PFSK-1 (cell line): ENCODE measurements around the gene RGS10.

ENCODE experiments used
- FOXP2 ChIP-seq: optimal IDR thresholded peaks from 2 replicates; pipeline ENCODE3; 2011; ENCODE audit warnings: borderline replicate concordance, control low read depth, inconsistent platforms; ENCODE audit not compliant: insufficient read depth; ENCODE audit errors: extremely low read length, extremely low read depth
- POLR2AphosphoS5 ChIP-seq: IDR thresholded peaks from 2 replicates; pipeline ENCODE4 v1.6.1; 2012; ENCODE audit warnings: low read depth, mild to moderate bottlenecking, control low read depth, low read length, moderate library complexity
- SIN3A ChIP-seq: IDR thresholded peaks from 2 replicates; pipeline ENCODE4 v1.6.1; 2012; ENCODE audit warnings: mild to moderate bottlenecking, low read length, moderate library complexity, borderline replicate concordance; ENCODE audit not compliant: insufficient read depth
- TAF1 ChIP-seq: IDR thresholded peaks from 2 replicates; pipeline ENCODE4 v1.6.1; 2012; ENCODE audit warnings: low read length, control low read depth, borderline replicate concordance; ENCODE audit not compliant: insufficient read depth
- TF ChIP-seq, protein P1 (sequence below), 2 experiments: IDR thresholded peaks; 2 replicates each; pipeline versions ENCODE4 v1.6.1 to v1.8.0; 2011 to 2012; ENCODE audit warnings: low read depth in 2 of 2, low read length in 2 of 2, control low read depth in 1 of 2, inconsistent platforms in 1 of 2, mild to moderate bottlenecking in 1 of 2, moderate library complexity in 1 of 2; ENCODE audit not compliant: insufficient read depth in 1 of 2

RGS10 gene

DNA sequence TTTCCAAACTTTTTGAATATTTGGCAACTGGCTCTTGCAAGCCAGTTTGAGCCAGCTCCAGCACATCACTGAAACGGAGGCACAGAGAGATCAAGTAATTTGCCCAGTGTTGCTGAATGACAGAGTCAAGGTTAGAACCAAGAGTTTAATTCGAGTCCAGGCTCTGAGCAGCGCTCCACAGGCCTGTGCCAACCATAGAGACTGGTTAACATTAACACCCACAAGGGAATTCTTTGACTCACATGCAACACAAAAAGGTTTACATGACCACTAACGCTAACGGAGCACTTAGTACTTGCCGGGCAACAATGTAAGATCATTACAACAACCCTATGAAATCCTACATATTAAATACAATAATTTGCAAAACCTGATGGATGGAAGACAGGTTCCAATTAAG, 1.5 kb downstream of the RGS10 start:
- TF ChIP-seq, protein P1, sequence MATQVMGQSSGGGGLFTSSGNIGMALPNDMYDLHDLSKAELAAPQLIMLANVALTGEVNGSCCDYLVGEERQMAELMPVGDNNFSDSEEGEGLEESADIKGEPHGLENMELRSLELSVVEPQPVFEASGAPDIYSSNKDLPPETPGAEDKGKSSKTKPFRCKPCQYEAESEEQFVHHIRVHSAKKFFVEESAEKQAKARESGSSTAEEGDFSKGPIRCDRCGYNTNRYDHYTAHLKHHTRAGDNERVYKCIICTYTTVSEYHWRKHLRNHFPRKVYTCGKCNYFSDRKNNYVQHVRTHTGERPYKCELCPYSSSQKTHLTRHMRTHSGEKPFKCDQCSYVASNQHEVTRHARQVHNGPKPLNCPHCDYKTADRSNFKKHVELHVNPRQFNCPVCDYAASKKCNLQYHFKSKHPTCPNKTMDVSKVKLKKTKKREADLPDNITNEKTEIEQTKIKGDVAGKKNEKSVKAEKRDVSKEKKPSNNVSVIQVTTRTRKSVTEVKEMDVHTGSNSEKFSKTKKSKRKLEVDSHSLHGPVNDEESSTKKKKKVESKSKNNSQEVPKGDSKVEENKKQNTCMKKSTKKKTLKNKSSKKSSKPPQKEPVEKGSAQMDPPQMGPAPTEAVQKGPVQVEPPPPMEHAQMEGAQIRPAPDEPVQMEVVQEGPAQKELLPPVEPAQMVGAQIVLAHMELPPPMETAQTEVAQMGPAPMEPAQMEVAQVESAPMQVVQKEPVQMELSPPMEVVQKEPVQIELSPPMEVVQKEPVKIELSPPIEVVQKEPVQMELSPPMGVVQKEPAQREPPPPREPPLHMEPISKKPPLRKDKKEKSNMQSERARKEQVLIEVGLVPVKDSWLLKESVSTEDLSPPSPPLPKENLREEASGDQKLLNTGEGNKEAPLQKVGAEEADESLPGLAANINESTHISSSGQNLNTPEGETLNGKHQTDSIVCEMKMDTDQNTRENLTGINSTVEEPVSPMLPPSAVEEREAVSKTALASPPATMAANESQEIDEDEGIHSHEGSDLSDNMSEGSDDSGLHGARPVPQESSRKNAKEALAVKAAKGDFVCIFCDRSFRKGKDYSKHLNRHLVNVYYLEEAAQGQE (IDR thresholded peaks at IDR 0.05; ENCODE audit: insufficient read depth in 1 of 2, low read depth in 2 of 2, low read length in 2 of 2), result no peak
- TF ChIP-seq TAF1 (no peak), SIN3A (no peak), FOXP2 (no peak), POLR2AphosphoS5 (no peak)

DNA sequence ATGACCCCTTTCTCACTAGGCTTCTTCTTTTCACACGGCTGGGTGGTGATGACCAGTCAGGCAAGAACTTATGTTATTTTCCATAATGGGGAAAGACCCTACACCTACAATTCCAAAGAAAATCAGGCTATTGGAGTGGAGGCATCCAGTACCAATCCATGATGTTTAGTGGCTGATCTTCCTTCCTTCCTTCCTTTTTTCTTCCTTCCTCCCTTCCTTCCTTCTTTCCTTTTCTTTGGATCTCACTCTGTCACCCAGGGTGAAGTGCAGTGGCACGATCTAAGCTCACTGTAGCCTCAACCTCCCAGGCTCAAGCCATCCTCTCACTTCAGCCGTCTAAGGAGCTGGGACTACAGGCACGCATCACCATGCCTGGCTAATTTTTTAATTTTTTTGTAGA, 2.5 kb downstream of the RGS10 start:
- TF ChIP-seq POLR2AphosphoS5 (no peak), SIN3A (no peak), TAF1 (no peak), FOXP2 (no peak)
- TF ChIP-seq, protein P1 (IDR thresholded peaks at IDR 0.05; ENCODE audit: insufficient read depth in 1 of 2, low read depth in 2 of 2, low read length in 2 of 2), result no peak

DNA sequence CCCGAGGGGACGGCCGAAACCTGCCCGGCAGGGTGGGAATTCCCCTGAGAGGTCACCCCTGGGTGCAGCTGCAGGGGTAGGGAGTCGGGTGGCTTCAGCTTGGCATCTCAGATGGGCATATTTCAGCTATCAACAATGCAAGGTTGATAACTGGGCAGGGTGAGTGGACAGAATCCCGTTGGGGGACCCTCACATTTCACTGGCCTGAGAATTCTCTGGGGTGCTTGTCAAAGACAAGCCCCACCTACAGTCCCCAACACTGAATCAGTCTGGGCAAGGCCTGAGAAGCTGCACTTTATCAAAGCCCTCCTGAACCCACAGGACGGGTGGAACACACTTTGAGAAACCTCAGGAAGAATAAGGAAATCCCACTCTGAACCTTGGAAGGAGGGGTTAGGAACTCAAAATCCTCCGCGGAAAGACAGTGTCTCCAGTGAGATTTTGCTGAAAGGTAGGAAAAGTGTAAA, 3.1 kb downstream of the RGS10 start:
- TF ChIP-seq FOXP2 (no peak), TAF1 (no peak), SIN3A (no peak), POLR2AphosphoS5 (no peak)
- TF ChIP-seq, protein P1 (IDR thresholded peaks at IDR 0.05; ENCODE audit: insufficient read depth in 1 of 2, low read depth in 2 of 2, low read length in 2 of 2), result no peak

DNA sequence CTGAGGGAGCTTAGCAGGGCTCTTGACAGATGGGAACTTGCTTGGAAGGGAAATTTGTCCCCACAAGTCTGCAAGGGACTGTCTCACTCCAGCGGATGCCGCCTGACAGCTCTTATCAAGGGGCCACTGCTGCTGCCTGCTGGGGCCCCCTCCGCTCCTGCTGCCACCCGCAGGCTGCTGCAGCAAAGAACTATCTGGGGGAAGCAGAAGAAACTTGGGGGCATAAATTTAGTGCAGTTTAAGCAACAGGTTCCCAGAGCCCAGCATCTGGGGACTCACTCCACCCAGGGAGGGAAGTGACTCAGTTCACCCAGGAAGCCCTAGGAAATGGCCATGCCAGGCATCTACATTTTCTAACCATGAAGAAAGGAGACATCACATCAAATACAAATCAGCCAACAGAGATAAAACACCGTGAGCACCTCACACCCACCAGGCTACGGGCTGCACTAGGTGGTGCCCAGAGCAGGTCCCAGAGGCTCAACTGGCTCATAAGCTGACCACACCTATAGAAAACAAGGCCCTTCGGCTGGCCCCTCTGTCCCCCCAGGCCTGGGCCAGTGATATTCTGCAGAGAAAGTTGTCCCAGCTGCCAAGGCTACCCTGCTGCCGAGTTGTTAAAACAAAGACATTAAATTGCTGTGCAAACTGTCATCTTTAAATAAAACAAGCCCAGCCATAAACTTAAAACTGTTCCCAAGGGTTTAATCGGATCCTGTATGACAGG, 3.7 kb downstream of the RGS10 start:
- no peak for TF ChIP-seq TAF1
- TF ChIP-seq SIN3A, result no peak
- TF ChIP-seq FOXP2, result no peak

DNA sequence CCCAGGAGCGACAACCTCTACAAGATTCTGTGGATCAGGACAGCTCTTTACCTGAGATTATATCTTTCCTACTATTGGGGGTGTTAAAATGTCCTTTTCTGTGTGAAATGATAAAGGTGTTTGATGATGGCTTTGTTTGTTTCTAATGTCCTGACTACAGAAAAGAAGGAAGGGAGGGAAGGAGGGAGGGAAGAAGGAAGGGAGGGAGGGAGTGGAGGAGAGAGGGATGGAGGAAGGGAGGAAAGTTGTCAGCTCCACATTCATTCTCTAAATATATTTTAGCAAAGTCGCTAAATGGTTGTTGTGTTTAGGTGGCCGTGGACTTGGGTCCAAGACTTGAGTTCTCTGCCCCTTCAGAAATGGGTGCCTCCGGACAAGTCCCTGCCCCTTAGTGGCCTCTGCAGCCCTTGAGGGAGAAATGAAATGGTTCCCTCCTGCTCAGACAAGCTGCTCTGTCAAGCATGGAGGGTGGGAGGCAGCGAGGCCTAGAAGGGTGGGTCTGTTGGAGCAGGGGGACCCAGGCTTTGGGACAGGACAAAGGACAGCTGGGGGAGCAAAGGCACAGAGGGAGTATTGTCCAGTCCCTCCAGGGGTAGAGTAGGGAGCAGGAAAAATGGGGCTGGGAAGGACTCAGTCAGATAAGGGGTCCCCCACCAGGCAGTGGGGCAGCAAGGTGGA, 4.4 kb downstream of the RGS10 start:
- TF ChIP-seq FOXP2 (no peak), POLR2AphosphoS5 (no peak), SIN3A (no peak), TAF1 (no peak)
- TF ChIP-seq, protein P1 (IDR thresholded peaks at IDR 0.05; ENCODE audit: insufficient read depth in 1 of 2, low read depth in 2 of 2, low read length in 2 of 2), result no peak
